Anterior cingulate cortex (tissue), 58 donors: Measurements from ENCODE around the gene EML4.
"Not testable (repeated sequence)": the region's sequence is repeated elsewhere in the genome, so short reads cannot be mapped to it uniquely, and the experiment has no call there.

Experiments used
- DNase-seq, 58 donors: peaks; one replicate each; lab custom pipeline; 2025; lab: John Stamatoyannopoulos, UW

The EML4 gene

GRCh38 chr2:42324244-42324643 is 155.1 kb downstream of the EML4 start:
- no peak for DNase-seq

DNA sequence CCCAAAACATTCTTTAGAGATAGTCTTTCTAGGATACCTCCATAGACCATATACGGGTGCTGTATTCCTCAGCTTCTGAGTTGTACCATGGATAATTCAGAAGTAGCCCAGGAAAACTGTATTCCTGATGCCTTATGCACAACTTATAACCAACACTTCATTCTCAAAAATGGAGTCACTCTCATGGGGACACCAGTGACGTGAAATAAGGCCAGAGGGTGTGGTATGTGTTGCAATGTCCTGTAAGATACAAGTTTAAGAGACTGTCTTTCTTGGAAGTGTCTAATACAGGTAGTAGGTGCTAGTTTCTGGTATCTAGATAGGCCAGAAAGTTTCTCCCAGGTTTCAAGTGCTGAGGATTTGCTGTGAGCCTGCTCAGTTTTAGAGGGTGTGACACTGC is 155.8 kb downstream of the EML4 start:
- no peak for DNase-seq

DNA sequence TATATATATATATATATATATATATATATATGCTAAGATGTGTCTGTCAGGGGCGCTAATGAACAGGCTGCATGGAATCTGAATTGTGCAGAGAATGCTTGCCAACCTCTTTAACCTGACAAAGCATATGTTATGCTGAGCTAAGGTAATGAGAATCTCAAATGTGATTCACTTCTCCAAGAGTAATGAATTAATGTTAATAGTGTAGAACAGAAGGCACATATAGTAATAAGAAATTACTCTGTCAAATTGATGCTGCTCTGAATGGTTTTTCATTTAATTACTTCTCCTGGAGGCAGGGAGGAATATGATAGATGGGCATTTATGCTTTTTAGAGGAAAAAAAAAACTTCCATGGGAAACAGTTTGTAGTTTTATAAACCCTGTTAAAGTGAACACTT is 156.5 kb downstream of the EML4 start:
- DNase-seq: no peak

DNA sequence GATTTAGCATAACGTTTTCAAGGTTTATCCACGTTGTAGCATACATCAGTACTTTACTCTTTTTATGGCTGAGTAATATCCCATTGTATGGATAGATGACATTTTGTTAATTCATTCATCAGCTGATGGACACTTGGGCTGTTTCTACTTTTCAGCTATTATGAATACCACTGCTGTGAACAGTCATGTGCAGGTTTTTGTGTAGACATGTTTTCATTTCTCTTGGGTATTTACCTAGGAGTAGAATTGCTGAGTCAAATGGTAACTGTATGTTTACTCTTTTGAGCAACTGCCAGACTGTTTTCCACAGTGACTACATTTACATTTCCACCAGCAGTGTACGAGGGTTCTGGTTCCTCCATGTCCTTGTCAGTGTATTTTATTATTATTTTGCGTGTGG is 158.0 kb downstream of the EML4 start:
- DNase-seq: no peak

DNA sequence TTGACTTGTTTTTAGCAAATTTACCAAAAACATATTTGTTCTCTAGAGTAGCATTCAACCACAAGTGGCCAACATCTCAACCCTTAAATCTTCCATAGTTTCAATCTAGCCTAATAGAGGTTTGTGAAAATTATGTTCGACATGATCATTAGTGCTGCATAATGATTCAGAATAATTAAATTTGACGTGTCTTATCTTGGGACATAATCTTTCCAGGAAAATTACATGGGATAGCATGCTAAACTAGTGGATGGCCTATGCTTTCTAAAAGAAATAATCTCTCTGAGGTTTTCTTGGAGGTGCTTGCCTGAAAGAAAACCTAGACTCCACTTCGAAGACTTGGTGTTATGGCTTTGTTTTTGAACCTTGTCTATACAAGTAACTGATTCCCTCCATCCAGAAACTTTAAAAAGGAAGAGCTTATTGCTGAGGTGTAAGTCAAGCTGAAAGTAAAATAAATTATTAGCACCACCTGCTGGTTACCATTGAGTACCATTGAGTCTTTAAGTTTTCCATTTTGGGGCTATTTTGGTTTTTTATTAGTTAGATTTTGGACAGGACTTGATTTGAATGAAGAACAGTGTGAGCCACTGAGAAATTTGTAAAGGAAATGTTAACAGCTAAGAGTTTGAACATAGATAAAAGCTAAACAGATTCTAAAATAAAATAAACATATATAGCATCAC is 159.1 kb downstream of the EML4 start:
- no peak for DNase-seq

DNA sequence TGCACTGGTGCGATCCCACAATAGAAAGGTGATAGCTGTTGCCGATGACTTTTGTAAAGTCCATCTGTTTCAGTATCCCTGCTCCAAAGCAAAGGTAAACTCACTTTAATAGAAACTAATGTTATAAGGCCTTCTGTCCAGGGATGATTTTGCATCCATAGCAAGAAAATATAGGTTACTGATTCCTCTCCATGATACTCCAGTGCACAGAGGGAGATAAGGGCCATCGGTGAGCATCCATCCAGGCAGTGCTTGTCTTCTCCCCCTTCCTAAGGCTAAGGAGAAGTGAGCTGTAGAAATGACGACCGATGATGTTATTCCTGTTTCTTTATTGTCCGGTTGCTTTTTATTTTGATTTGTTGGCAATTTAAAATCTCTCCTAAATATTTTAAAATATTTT is 159.8 kb downstream of the EML4 start:
- no peak for DNase-seq

- DNase-seq: peak in 3 of 58 donors; percentile 7 to 16 (median 16)
These were observed 160.6 kb downstream of the EML4 start for GRCh38 chr2:42329736-42330135.

GRCh38 chr2:42331569-42332284 is 162.6 kb downstream of the EML4 start:
- no peak for DNase-seq

- no peak for DNase-seq
These were observed 163.4 kb downstream of the EML4 start for GRCh38 chr2:42332575-42332974.

DNA sequence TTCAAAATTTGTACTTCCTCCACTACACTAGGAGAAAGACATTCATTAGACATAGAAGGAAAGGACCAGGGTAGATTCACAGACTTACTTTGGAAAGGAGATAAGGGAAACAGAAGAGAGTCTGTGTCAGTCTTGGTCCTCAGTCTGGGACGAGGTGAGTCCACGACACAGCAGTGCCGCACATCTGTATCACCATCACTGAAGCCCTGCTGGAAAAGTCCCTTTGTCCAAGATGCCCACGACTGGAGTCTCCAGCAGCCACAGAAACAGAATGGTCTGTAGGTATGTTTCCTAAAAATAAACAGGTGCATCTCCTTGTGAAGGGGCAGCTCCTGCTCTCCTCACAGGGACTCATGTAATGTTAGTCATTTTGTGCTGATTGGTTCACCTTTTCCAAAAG is 164.4 kb downstream of the EML4 start:
- no peak for DNase-seq

DNA sequence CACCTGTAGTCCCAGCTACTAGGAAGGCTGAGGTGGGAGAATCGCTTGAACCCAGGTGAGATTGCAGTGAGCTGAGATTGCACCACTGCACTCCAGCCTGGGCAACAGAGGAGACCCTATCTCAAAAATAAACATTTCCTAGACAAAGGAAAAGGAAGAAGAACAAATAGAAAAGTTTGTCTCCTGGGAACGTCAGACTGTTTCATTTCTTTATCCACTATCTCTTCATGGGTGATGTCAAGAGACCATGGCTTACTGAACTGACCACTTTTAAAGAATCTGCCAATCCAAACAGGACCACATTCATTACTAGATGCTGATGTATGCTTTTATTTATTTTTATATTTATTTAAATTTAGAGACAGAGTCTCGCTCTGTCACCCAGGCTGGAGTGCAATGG is 165.1 kb downstream of the EML4 start:
- DNase-seq: no peak

DNA sequence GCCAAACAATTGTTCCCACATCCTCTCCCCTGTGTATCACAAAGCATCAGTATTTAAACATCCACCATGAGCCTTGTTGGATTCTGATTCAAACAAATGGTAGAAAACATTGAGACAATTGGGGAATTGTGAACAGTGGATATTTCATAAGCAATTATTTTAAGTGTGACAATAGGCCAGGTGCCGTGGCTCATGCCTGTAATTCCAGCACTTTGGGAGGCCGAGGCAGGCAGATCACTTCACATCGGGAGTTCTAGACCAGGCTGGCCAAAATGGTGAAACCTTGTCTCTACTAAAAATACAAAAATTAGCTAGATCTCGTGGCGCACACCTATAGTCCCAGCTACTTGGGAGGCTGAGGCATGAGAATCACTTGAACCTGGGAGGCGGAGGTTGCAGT is 165.7 kb downstream of the EML4 start:
- not testable (repeated sequence) for DNase-seq

- DNase-seq: no peak
These were observed 166.5 kb downstream of the EML4 start for GRCh38 chr2:42335514-42336104.

- DNase-seq: no peak
These were observed 167.3 kb downstream of the EML4 start for GRCh38 chr2:42336361-42336965.

GRCh38 chr2:42337356-42337820 is 168.2 kb downstream of the EML4 start:
- no peak for DNase-seq

- DNase-seq: no peak
These were observed 168.9 kb downstream of the EML4 start for GRCh38 chr2:42337846-42338566.

- DNase-seq: peak in 7 of 58 donors; percentile 12 to 50 (median 27)
These were observed 169.5 kb downstream of the EML4 start for GRCh38 chr2:42338567-42339190.

GRCh38 chr2:42339191-42339912 is 170.2 kb downstream of the EML4 start:
- DNase-seq: peak in 2 of 58 donors; percentile 7 to 8
